Sigmoid colon (tissue), 4 donors: ENCODE results near the gene DHDH.

Experiments
- EP300 ChIP-seq, 4 donors: sonication (generic); formaldehyde crosslinking; IDR thresholded peaks; one replicate each; pipeline ENCODE4 v1.6.1; 2017; ENCODE audit warnings: antibody characterized with exemption in 4 of 4
- POLR2A ChIP-seq, 2 donors: fragments of 450-650 bp; IDR thresholded peaks; one replicate each; pipeline ENCODE4 v1.6.1; 2016; ENCODE audit warnings: antibody characterized with exemption in 2 of 2, mild to moderate bottlenecking in 2 of 2, moderate library complexity in 2 of 2
- POLR2AphosphoS5 ChIP-seq, 4 donors: sonication (generic); formaldehyde crosslinking; IDR thresholded peaks; one replicate each; pipeline ENCODE4 v1.6.1; 2017; ENCODE audit warnings: antibody characterized with exemption in 4 of 4
- TF ChIP-seq, protein P1 (sequence below), 4 experiments: fragments of 450-650 bp in 3 of 4; fragments of 200-600 bp in 1 of 4; IDR thresholded peaks; one replicate each; pipeline ENCODE4 v1.5.1; 2016 to 2019; ENCODE audit warnings: antibody characterized with exemption in 4 of 4, mild to moderate bottlenecking in 3 of 4, moderate library complexity in 2 of 4

DNA sequence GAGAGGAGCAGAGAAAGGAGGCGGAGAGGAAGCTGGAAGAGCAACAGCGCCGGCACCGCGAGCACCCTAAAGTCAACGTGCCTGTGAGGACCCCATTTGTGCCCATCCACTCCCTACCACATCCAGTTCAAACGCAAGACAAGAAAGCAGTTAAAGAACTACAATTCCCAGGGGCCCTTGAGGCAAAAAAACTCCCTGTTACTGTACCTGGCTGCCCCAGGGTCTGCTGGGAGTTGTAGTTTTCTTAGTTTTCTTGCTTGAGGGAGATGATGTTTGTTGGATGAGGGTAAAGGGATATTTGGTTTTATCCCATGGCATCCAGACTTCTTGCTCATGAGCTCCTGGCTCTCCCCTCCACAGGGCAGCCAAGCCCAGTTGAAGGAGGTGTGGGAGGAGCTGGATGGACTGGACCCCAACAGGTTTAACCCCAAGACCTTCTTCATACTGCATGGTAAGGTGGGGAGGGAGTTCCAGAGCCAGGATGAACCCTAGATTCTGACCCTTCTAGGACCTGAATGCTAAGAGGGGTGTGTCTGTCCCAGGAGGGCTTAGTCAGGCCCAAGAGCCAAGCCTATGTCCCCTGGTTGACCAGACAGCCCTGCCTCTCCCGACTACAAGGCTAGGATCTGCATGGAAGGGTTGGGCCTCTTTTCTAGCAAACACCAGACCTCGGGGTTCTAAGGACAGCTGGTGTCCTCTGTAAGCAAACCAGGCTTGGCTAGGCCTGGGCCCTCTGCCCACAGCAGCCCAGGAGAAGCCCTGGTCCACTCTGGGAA, 20.2 kb upstream of the DHDH start:
- TF ChIP-seq, protein P1, sequence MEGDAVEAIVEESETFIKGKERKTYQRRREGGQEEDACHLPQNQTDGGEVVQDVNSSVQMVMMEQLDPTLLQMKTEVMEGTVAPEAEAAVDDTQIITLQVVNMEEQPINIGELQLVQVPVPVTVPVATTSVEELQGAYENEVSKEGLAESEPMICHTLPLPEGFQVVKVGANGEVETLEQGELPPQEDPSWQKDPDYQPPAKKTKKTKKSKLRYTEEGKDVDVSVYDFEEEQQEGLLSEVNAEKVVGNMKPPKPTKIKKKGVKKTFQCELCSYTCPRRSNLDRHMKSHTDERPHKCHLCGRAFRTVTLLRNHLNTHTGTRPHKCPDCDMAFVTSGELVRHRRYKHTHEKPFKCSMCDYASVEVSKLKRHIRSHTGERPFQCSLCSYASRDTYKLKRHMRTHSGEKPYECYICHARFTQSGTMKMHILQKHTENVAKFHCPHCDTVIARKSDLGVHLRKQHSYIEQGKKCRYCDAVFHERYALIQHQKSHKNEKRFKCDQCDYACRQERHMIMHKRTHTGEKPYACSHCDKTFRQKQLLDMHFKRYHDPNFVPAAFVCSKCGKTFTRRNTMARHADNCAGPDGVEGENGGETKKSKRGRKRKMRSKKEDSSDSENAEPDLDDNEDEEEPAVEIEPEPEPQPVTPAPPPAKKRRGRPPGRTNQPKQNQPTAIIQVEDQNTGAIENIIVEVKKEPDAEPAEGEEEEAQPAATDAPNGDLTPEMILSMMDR (IDR thresholded peaks at IDR 0.05): no peak
- no peak for TF ChIP-seq POLR2AphosphoS5 (IDR thresholded peaks at IDR 0.05)
- TF ChIP-seq POLR2A (IDR thresholded peaks at IDR 0.05): no peak
- no peak for TF ChIP-seq EP300 (IDR thresholded peaks at IDR 0.05)
